ENCODE measurements around the gene CHST11.

CHST11 gene

DNA sequence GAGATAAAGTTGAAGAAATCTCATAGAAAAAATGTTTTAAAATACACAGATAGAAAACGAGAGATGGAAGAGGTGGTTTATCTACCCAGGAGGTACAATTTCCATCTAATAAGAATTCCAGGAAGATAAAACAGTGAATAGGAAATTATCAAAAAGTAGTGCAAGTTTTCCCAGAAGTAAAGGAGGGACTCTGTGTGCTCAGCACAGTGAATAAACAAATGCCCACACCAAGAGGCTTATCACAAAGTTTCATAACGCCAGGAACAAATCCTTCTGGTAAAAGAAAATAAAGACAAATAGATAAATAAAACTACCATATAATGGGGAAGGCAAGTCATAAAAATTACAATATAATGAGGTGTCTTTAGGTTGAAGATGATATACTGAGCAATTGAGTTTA is 322.4 kb downstream of the CHST11 start:
- Histone ChIP-seq H3K27ac (ENCODE audit: low read depth, low read length) (no peak overlapping the region), H3K4me3 (ENCODE audit: low read depth in 1 of 2, low read length in 2 of 2) (no peak overlapping the region), H3K36me3 (ENCODE audit: control insufficient read depth in 1 of 2, insufficient read depth in 2 of 2, low read length in 2 of 2) (no peaks in the 10 kb centered on the region), H3K4me1 (ENCODE audit: control insufficient read depth in 1 of 2, insufficient read depth in 2 of 2, low read length in 2 of 2) (no peaks in the 10 kb centered on the region), H3K27me3 (ENCODE audit: control insufficient read depth in 1 of 2, insufficient read depth in 2 of 2, low read length in 2 of 2) (no peaks in the 10 kb centered on the region), H3K9me3 (ENCODE audit: control insufficient read depth in 1 of 2, low read length in 2 of 2) (peaks cover 2 to 7% of the 10 kb centered on the region in 2 donors), H3K9ac (ENCODE audit: low read depth in 1 of 2, low read length in 2 of 2) (no peak overlapping the region)

DNA sequence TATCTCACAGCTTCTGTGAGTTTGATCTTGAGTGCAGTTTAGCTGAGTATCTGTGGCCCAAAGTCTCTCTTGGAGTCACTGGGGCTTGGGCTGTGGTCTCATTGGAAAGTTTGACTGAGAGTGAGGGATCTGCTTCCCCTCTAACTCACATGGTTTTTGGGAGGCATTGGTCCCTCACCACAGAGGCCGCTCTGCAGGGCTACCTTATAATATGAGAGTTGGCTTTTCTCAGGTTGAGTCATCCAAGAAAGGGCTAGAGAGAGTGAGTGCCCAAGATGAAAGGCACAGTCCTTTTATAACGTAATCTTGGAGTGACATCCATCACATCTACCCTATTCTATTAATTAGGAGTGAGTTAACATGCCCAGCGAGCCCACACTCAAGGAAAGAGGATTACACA is 325.5 kb downstream of the CHST11 start:
- no peak overlapping the region for H3K9ac ChIP-seq (ENCODE audit: low read depth in 1 of 2, low read length in 2 of 2)
- H3K27me3 ChIP-seq (ENCODE audit: control insufficient read depth in 1 of 2, insufficient read depth in 2 of 2, low read length in 2 of 2) = no peaks in the 10 kb centered on the region
- no peak overlapping the region for H3K27ac ChIP-seq (ENCODE audit: low read depth, low read length)
- no peak overlapping the region for H3K4me3 ChIP-seq (ENCODE audit: low read depth in 1 of 2, low read length in 2 of 2)
- no peaks in the 10 kb centered on the region for H3K4me1 ChIP-seq (ENCODE audit: control insufficient read depth in 1 of 2, insufficient read depth in 2 of 2, low read length in 2 of 2)
- H3K36me3 ChIP-seq (ENCODE audit: control insufficient read depth in 1 of 2, insufficient read depth in 2 of 2, low read length in 2 of 2) = no peaks in the 10 kb centered on the region
- H3K9me3 ChIP-seq (ENCODE audit: control insufficient read depth in 1 of 2, low read length in 2 of 2) = peaks cover 2 to 7% of the 10 kb centered on the region in 2 donors

- Histone ChIP-seq H3K27ac (ENCODE audit: low read depth, low read length) (no peak overlapping the region), H3K4me3 (ENCODE audit: low read depth in 1 of 2, low read length in 2 of 2) (no peak overlapping the region), H3K36me3 (ENCODE audit: control insufficient read depth in 1 of 2, insufficient read depth in 2 of 2, low read length in 2 of 2) (no peaks in the 10 kb centered on the region)
Observed at GRCh38 chr12:104784592-104784991, 327.8 kb downstream of the CHST11 start.

DNA sequence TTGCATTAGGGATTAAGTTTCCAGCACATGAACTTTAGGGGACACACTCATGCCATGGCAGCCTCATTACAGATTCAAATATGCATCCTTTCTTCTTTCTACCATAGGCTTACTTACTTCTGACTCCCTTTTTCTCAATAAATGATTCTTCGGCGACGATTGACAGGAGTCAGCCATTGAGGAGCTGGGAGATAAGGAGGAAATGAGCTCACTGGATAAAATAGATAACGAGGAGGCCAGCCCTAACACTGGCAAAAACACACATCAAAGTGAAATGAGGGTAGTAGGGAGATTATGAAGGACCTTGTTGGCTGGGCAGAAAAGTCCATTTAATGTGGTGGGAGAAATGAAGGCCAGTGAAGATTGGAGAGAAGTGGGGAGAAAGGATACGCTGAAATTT is 329.1 kb downstream of the CHST11 start:
- H3K4me3 ChIP-seq (ENCODE audit: low read depth in 1 of 2, low read length in 2 of 2) = no peak overlapping the region
- H3K9ac ChIP-seq (ENCODE audit: low read depth in 1 of 2, low read length in 2 of 2) = no peak overlapping the region
- peaks cover 0 to 2% of the 10 kb centered on the region in 2 donors for H3K9me3 ChIP-seq (ENCODE audit: control insufficient read depth in 1 of 2, low read length in 2 of 2)
- H3K27ac ChIP-seq (ENCODE audit: low read depth, low read length) = no peak overlapping the region
- no peaks in the 10 kb centered on the region for H3K27me3 ChIP-seq (ENCODE audit: control insufficient read depth in 1 of 2, insufficient read depth in 2 of 2, low read length in 2 of 2)
- no peaks in the 10 kb centered on the region for H3K4me1 ChIP-seq (ENCODE audit: control insufficient read depth in 1 of 2, insufficient read depth in 2 of 2, low read length in 2 of 2)
- H3K36me3 ChIP-seq (ENCODE audit: control insufficient read depth in 1 of 2, insufficient read depth in 2 of 2, low read length in 2 of 2) = no peaks in the 10 kb centered on the region

More at GRCh38 chr12:104784592-104784991, 327.8 kb downstream of the CHST11 start:
- Histone ChIP-seq H3K9me3 (ENCODE audit: control insufficient read depth in 1 of 2, low read length in 2 of 2) (peaks cover 2 to 7% of the 10 kb centered on the region in 2 donors), H3K4me1 (ENCODE audit: control insufficient read depth in 1 of 2, insufficient read depth in 2 of 2, low read length in 2 of 2) (no peaks in the 10 kb centered on the region), H3K27me3 (ENCODE audit: control insufficient read depth in 1 of 2, insufficient read depth in 2 of 2, low read length in 2 of 2) (no peaks in the 10 kb centered on the region), H3K9ac (ENCODE audit: low read depth in 1 of 2, low read length in 2 of 2) (no peak overlapping the region)

GRCh38 chr12:104786352-104786751 is 329.6 kb downstream of the CHST11 start:
- Histone ChIP-seq H3K9me3 (ENCODE audit: control insufficient read depth in 1 of 2, low read length in 2 of 2) (peaks cover 0 to under 1% of the 10 kb centered on the region in 2 donors), H3K9ac (ENCODE audit: low read depth in 1 of 2, low read length in 2 of 2) (no peak overlapping the region), H3K27me3 (ENCODE audit: control insufficient read depth in 1 of 2, insufficient read depth in 2 of 2, low read length in 2 of 2) (no peaks in the 10 kb centered on the region), H3K4me3 (ENCODE audit: low read depth in 1 of 2, low read length in 2 of 2) (no peak overlapping the region), H3K27ac (ENCODE audit: low read depth, low read length) (no peak overlapping the region), H3K4me1 (ENCODE audit: control insufficient read depth in 1 of 2, insufficient read depth in 2 of 2, low read length in 2 of 2) (no peaks in the 10 kb centered on the region), H3K36me3 (ENCODE audit: control insufficient read depth in 1 of 2, insufficient read depth in 2 of 2, low read length in 2 of 2) (no peaks in the 10 kb centered on the region)

- Histone ChIP-seq H3K27ac (ENCODE audit: low read depth, low read length) (no peak overlapping the region), H3K4me3 (ENCODE audit: low read depth in 1 of 2, low read length in 2 of 2) (no peak overlapping the region), H3K9ac (ENCODE audit: low read depth in 1 of 2, low read length in 2 of 2) (no peak overlapping the region), H3K4me1 (ENCODE audit: control insufficient read depth in 1 of 2, insufficient read depth in 2 of 2, low read length in 2 of 2) (no peaks in the 10 kb centered on the region), H3K36me3 (ENCODE audit: control insufficient read depth in 1 of 2, insufficient read depth in 2 of 2, low read length in 2 of 2) (no peaks in the 10 kb centered on the region), H3K27me3 (ENCODE audit: control insufficient read depth in 1 of 2, insufficient read depth in 2 of 2, low read length in 2 of 2) (no peaks in the 10 kb centered on the region), H3K9me3 (ENCODE audit: control insufficient read depth in 1 of 2, low read length in 2 of 2) (no peaks in the 10 kb centered on the region)
Observed at GRCh38 chr12:104788840-104789271, 332.1 kb downstream of the CHST11 start.

DNA sequence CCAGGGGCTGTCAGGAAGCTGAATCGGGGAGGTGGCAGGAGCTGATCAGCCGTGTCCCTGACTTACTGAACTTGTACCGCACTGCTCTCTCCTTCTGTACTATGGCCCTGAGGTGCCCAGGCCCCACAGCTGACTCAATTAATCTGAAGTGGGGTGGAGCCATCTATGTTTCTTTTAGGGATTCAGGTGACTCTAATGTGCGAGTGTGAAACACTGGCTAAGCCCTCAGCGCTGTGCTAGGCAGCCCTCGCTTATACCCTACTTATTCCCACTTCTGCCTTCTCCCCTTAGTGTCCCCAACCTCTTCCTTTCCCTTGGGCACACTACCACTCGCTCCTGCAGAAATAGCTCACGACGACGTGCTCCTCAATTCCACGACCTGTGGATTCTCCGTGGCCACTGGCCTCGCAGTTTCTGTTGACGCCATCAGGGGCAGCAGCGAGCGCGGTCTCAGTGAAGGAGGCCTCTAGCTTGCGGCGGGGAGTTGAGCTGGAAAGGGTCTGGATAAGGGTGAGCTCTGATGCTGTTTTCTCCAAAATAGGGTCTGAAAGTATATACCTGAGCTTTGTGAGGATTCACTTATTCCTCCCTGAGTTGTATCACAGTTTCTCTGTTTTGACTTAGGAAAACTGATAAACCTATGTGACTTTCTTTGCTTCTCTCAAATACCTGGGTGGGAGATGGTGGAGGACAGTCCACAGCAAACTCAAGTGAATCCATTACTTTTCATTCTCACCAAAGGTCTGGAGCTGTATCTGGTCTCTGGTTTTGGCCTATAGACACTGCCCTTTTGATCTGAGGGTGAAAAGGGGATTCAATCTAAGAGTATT is 333.8 kb downstream of the CHST11 start:
- H3K27ac ChIP-seq (ENCODE audit: low read depth, low read length) = no peak overlapping the region
- H3K4me3 ChIP-seq (ENCODE audit: low read depth in 1 of 2, low read length in 2 of 2) = peak overlapping the region in 1 of 2 donors; percentile 37
- no peaks in the 10 kb centered on the region for H3K27me3 ChIP-seq (ENCODE audit: control insufficient read depth in 1 of 2, insufficient read depth in 2 of 2, low read length in 2 of 2)
- H3K4me1 ChIP-seq (ENCODE audit: control insufficient read depth in 1 of 2, insufficient read depth in 2 of 2, low read length in 2 of 2) = no peaks in the 10 kb centered on the region
- H3K9ac ChIP-seq (ENCODE audit: low read depth in 1 of 2, low read length in 2 of 2) = no peak overlapping the region
- no peaks in the 10 kb centered on the region for H3K9me3 ChIP-seq (ENCODE audit: control insufficient read depth in 1 of 2, low read length in 2 of 2)
- H3K36me3 ChIP-seq (ENCODE audit: control insufficient read depth in 1 of 2, insufficient read depth in 2 of 2, low read length in 2 of 2) = no peaks in the 10 kb centered on the region

DNA sequence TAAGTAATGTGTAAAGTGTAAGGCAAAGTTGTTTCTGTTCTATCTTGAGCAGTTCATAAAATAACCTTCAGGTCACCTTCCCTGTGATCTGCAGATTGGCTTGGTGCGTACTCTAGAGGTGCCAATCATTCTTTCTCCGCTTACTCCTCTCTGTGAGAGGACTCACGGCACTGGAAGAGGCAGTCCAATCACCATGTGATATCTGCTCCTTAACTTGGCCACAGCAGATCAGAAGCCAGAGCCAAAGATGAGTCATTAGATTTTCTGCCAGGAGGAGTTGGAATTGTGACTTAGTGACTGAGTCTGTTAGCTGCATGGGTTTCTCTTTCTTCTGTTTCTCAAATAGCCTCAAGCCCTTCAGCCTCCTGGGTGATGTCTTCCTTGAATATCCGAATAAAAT is 335.8 kb downstream of the CHST11 start:
- Histone ChIP-seq H3K9me3 (ENCODE audit: control insufficient read depth in 1 of 2, low read length in 2 of 2) (no peaks in the 10 kb centered on the region), H3K36me3 (ENCODE audit: control insufficient read depth in 1 of 2, insufficient read depth in 2 of 2, low read length in 2 of 2) (no peaks in the 10 kb centered on the region), H3K27me3 (ENCODE audit: control insufficient read depth in 1 of 2, insufficient read depth in 2 of 2, low read length in 2 of 2) (no peaks in the 10 kb centered on the region), H3K4me3 (ENCODE audit: low read depth in 1 of 2, low read length in 2 of 2) (no peak overlapping the region), H3K4me1 (ENCODE audit: control insufficient read depth in 1 of 2, insufficient read depth in 2 of 2, low read length in 2 of 2) (no peaks in the 10 kb centered on the region), H3K9ac (ENCODE audit: low read depth in 1 of 2, low read length in 2 of 2) (no peak overlapping the region), H3K27ac (ENCODE audit: low read depth, low read length) (no peak overlapping the region)

GRCh38 chr12:104793285-104793684 is 336.5 kb downstream of the CHST11 start:
- no peak overlapping the region for H3K9ac ChIP-seq (ENCODE audit: low read depth in 1 of 2, low read length in 2 of 2)
- H3K27me3 ChIP-seq (ENCODE audit: control insufficient read depth in 1 of 2, insufficient read depth in 2 of 2, low read length in 2 of 2) = no peaks in the 10 kb centered on the region
- H3K4me1 ChIP-seq (ENCODE audit: control insufficient read depth in 1 of 2, insufficient read depth in 2 of 2, low read length in 2 of 2) = no peaks in the 10 kb centered on the region
- no peak overlapping the region for H3K27ac ChIP-seq (ENCODE audit: low read depth, low read length)
- no peak overlapping the region for H3K4me3 ChIP-seq (ENCODE audit: low read depth in 1 of 2, low read length in 2 of 2)
- no peaks in the 10 kb centered on the region for H3K9me3 ChIP-seq (ENCODE audit: control insufficient read depth in 1 of 2, low read length in 2 of 2)
- H3K36me3 ChIP-seq (ENCODE audit: control insufficient read depth in 1 of 2, insufficient read depth in 2 of 2, low read length in 2 of 2) = no peaks in the 10 kb centered on the region

DNA sequence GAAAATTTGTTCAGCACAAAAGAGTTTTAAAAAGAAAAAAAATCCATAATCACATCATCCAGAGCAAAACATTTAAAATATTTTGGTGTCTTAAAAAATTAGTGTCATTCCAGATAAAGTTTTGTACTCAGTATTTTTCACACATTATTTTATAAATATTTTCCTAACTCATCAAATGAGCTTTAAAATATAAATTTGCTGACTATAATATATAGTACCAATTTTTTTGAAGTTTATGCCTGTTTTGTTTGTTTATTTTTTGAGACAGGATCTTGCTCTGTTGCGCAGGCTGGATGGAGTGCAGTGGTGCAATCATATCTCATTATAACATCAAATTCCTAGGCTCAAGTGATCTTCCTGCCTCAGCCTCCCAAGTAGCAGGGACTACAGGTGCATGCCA is 337.2 kb downstream of the CHST11 start:
- H3K4me1 ChIP-seq (ENCODE audit: control insufficient read depth in 1 of 2, insufficient read depth in 2 of 2, low read length in 2 of 2) = no peaks in the 10 kb centered on the region
- no peak overlapping the region for H3K9ac ChIP-seq (ENCODE audit: low read depth in 1 of 2, low read length in 2 of 2)

More for the DNA sequence above, 337.2 kb downstream of the CHST11 start:
- Histone ChIP-seq H3K27ac (ENCODE audit: low read depth, low read length) (no peak overlapping the region), H3K4me3 (ENCODE audit: low read depth in 1 of 2, low read length in 2 of 2) (no peak overlapping the region), H3K36me3 (ENCODE audit: control insufficient read depth in 1 of 2, insufficient read depth in 2 of 2, low read length in 2 of 2) (no peaks in the 10 kb centered on the region), H3K9me3 (ENCODE audit: control insufficient read depth in 1 of 2, low read length in 2 of 2) (no peaks in the 10 kb centered on the region), H3K27me3 (ENCODE audit: control insufficient read depth in 1 of 2, insufficient read depth in 2 of 2, low read length in 2 of 2) (no peaks in the 10 kb centered on the region)
